IgD-negative memory B cell (primary cell): ENCODE data around the gene STAB2. TPM values are rescaled to one million over a fixed set of nuclear protein-coding genes. Genes with fewer than 3 reads are reported as not detected.

ENCODE experiments used
- H3K27ac Mint-ChIP-seq, 3 donors: one replicate each; pipeline ENCODE4 v1.8.0; 2020 to 2022; ENCODE audit warnings: mild to moderate bottlenecking in 3 of 3, mixed read lengths in 3 of 3, moderate library complexity in 1 of 3
- H3K27me3 Mint-ChIP-seq: one replicate; pipeline ENCODE4 v1.8.0; 2021; ENCODE audit warnings: mixed read lengths
- H3K36me3 Mint-ChIP-seq: one replicate; pipeline ENCODE4 v1.8.0; 2020; ENCODE audit warnings: mild to moderate bottlenecking, mixed read lengths
- H3K4me1 Mint-ChIP-seq, 3 donors: one replicate each; pipeline ENCODE4 v1.8.0; 2020 to 2022; ENCODE audit warnings: mixed read lengths in 3 of 3, mild to moderate bottlenecking in 1 of 3
- H3K4me3 Mint-ChIP-seq, 4 donors: one replicate each; pipeline ENCODE4 v1.8.0; 2020 to 2022; ENCODE audit warnings: mild to moderate bottlenecking in 4 of 4, mixed read lengths in 4 of 4, moderate library complexity in 3 of 4
- H3K9me3 Mint-ChIP-seq, 3 donors: one replicate each; pipeline ENCODE4 v1.8.0; 2020 to 2021; ENCODE audit warnings: mixed read lengths in 3 of 3, mild to moderate bottlenecking in 1 of 3
- polyA plus RNA-seq: library from polyadenylated mRNA; unstranded; fragments of 300-500 nt; fragmentation: Illumina TruSeq; gene quantifications from one replicate; pipeline ENCODE4 v1.2.3, GENCODE V29; 2021

The STAB2 gene
- polyA plus RNA-seq, 1 donor from 2014 or later: not detected

GRCh38 chr12:103773109-103773910, 186.2 kb downstream of the STAB2 start:
- H3K4me1 Mint-ChIP-seq: no peaks in the 10 kb centered on the region
- no peaks in the 10 kb centered on the region for H3K9me3 Mint-ChIP-seq
- H3K36me3 Mint-ChIP-seq: peaks cover 5% of the 10 kb centered on the region
- no peaks in the 10 kb centered on the region for H3K27me3 Mint-ChIP-seq
- H3K27ac Mint-ChIP-seq: no peak overlapping the region
- no peak overlapping the region for H3K4me3 Mint-ChIP-seq

DNA sequence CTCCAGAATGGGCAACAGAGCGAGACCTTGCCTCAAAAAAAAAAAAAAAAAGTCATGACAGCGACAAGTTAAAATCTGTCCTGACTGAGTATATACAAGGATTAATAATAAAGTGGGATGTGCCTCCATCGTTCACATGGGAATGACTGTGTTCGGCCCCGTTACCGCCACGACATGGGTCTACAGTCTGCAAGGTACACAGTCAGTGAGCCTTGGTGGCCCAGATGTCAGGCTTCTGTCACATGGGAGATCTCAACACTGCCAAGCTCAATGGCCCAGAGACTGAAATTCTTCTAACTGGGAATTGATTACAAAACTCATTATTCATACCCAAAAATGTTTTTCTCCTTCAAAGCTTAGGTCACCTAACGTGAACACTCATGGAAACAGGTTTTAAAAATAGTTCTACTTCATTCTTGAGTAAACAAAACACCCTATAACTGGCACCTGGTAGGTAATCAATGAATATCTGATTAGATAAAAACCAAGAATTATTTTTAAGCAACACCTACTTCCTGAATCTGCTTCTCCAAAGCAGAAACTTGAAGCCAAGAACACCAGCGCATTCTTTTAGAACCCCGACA, 188.0 kb downstream of the STAB2 start:
- Mint-ChIP-seq H3K27me3 (no peaks in the 10 kb centered on the region), H3K9me3 (no peaks in the 10 kb centered on the region), H3K4me1 (no peaks in the 10 kb centered on the region), H3K36me3 (peaks cover 8% of the 10 kb centered on the region), H3K4me3 (no peak overlapping the region), H3K27ac (no peak overlapping the region)

DNA sequence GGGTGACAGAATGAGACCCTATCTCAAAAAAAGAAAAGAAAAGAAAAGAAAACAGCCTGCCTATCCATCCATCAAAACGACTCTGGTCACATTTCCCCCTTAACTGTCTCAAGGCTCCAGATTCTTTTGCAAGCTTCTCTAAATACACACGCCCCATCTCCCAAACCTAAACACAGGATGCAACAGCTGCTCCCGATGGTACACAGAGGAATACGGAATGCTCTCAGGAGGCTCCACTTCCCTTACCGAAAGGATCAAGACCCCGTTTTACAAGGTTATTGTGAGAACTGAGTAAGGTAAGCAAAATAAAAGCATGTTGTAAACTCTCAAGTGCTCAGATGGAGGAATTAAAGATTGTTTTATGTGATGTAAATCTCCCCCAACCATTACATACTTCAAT, 191.7 kb downstream of the STAB2 start:
- Mint-ChIP-seq H3K27me3 (no peaks in the 10 kb centered on the region), H3K9me3 (no peaks in the 10 kb centered on the region), H3K27ac (no peak overlapping the region), H3K36me3 (peaks cover 20% of the 10 kb centered on the region), H3K4me3 (no peak overlapping the region), H3K4me1 (no peaks in the 10 kb centered on the region)

GRCh38 chr12:103779410-103780092, 192.5 kb downstream of the STAB2 start:
- Mint-ChIP-seq H3K36me3 (peaks cover 22% of the 10 kb centered on the region), H3K9me3 (no peaks in the 10 kb centered on the region), H3K4me1 (no peaks in the 10 kb centered on the region), H3K27ac (peak overlapping the region in 1 of 3 donors; percentile 43), H3K4me3 (no peak overlapping the region), H3K27me3 (no peaks in the 10 kb centered on the region)

DNA sequence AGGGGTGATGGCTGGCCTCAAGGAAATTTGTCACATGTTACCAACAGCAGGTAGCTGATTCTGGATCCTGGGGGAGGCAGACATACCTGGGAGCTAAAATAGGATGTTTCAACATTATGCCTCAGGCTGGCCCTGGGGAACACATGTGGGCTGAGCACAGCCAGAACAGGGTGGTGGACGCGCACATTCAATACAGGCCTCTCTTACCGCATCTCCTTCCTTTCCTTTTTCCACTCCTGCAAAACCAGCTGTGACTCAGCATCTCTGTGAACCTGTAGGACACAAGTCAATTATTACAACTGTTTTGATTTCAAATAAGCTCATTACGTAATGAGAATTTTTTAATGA, 193.0 kb downstream of the STAB2 start:
- Mint-ChIP-seq H3K27ac (peak overlapping the region in 1 of 3 donors; percentile 43), H3K36me3 (peaks cover 22% of the 10 kb centered on the region), H3K4me3 (no peak overlapping the region), H3K4me1 (no peaks in the 10 kb centered on the region), H3K9me3 (no peaks in the 10 kb centered on the region), H3K27me3 (no peaks in the 10 kb centered on the region)

DNA sequence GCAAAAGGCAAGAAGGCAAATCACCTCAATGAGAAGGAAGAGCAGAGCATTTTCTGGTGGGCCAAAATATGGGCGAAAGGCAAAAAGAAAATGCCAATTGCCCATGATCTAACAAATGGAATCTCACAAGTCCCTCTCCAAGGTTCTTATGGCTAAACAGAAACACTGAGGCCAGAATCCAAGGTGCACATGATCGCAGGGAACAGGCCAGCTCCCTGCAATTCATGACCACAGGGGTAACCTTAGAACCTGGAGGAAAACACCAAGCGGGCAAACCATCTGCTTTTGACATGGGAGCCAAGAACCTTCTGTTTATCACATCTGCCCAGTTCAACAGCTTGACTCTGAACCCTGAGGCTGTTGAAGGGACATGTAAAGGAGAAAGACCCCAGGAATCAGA, 193.9 kb downstream of the STAB2 start:
- Mint-ChIP-seq H3K4me1 (no peaks in the 10 kb centered on the region), H3K27me3 (no peaks in the 10 kb centered on the region), H3K36me3 (peaks cover 23% of the 10 kb centered on the region), H3K4me3 (no peak overlapping the region), H3K27ac (no peak overlapping the region), H3K9me3 (peaks cover 0 to under 1% (median 0%) of the 10 kb centered on the region in 3 donors)

- no peaks in the 10 kb centered on the region for H3K27me3 Mint-ChIP-seq
- peaks cover 26% of the 10 kb centered on the region for H3K36me3 Mint-ChIP-seq
- H3K9me3 Mint-ChIP-seq: peaks cover 0 to 3% (median 0%) of the 10 kb centered on the region in 3 donors
- no peaks in the 10 kb centered on the region for H3K4me1 Mint-ChIP-seq
- peak overlapping the region in 1 of 4 donors; percentile 54 for H3K4me3 Mint-ChIP-seq
- no peak overlapping the region for H3K27ac Mint-ChIP-seq
These were observed 195.3 kb downstream of the STAB2 start for GRCh38 chr12:103782399-103782798.

DNA sequence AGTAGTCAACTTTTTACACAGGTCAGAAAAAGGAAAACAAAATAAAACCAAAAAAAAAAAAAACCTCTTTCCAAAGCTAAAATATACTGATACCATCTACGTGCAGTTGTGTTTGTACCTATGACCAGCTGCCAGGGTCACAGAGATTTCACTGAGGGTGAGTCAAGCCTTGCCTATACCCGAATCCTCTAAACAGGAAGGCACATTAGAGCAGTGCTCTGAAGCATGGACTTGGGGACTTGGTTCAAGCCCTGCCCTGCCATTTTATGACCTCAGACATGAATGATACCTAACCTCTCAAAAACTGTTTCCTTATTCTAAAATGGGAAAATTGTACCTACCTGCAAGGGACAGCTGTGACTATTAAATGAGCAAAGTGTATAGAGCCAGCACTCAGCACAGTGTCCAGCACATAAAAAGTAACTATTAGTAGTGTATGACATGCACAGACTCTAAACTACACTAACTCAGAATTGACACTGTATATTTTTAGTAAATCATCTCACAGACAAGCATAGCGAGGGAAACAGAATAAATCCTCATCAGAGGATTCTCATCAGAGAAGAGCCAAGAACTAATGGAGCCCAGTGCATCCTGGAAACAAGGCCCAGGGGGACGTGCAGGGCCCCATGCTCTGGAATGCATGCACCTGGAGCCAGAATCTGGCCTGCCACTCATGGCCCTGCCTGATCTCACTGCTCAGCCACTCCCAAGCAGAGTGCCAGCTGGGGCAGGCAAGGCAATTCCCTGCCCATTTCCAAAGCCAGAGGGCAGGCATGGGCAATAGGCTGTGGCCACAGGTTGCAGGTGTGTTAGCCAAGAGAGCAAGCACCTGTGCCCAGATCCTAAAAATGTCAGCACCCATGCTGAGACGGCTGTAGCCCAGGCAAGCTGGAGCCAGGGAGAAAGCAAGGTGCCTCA, 196.9 kb downstream of the STAB2 start:
- Mint-ChIP-seq H3K27me3 (no peaks in the 10 kb centered on the region), H3K4me1 (no peaks in the 10 kb centered on the region), H3K36me3 (peaks cover 23% of the 10 kb centered on the region), H3K27ac (peak overlapping the region in 1 of 3 donors; percentile 75), H3K9me3 (peaks cover 0 to 3% (median 0%) of the 10 kb centered on the region in 3 donors), H3K4me3 (no peak overlapping the region)

- no peaks in the 10 kb centered on the region for H3K4me1 Mint-ChIP-seq
- no peak overlapping the region for H3K27ac Mint-ChIP-seq
- H3K36me3 Mint-ChIP-seq: peaks cover 16% of the 10 kb centered on the region
- peaks cover 0 to 3% (median 0%) of the 10 kb centered on the region in 3 donors for H3K9me3 Mint-ChIP-seq
- H3K27me3 Mint-ChIP-seq: no peaks in the 10 kb centered on the region
- H3K4me3 Mint-ChIP-seq: no peak overlapping the region
These were observed 198.4 kb downstream of the STAB2 start for GRCh38 chr12:103785243-103786031.

- H3K4me3 Mint-ChIP-seq: no peak overlapping the region
- H3K9me3 Mint-ChIP-seq: peaks cover 0 to 3% (median 0%) of the 10 kb centered on the region in 3 donors
These were observed 199.1 kb downstream of the STAB2 start for GRCh38 chr12:103786201-103786600.

DNA sequence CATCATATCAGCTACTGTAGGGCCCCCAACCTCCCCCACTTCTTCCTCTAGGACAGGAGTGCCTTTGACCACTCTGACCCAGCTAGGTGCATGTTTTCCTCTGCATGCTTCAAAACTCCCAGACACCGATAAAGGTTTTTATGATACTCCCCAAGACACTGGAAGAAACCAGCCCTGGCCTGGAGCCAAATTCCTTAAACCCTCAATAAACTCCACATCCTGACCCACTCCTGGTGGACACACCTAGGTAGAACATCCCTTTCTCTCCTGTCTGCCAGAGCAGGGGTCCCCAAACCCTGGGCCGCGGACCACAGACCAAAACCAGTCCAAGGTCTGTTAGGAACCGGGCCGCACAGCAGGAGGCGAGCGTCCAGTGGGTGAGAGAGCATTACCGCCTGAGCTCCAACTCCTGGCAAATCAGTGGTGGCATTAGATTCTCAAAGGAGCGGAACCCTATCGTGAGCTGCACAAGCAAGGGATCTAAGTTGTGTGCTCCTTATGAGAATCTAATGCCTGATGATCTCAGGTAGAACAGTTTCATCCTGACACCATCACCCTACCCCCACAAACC, 204.4 kb downstream of the STAB2 start:
- H3K27me3 Mint-ChIP-seq: no peaks in the 10 kb centered on the region
- peak overlapping the region in 1 of 3 donors; percentile 84 for H3K27ac Mint-ChIP-seq
- H3K4me1 Mint-ChIP-seq: peaks cover 0 to 2% (median 2%) of the 10 kb centered on the region in 3 donors
- no peaks in the 10 kb centered on the region for H3K9me3 Mint-ChIP-seq
- H3K4me3 Mint-ChIP-seq: no peak overlapping the region
- peaks cover 8% of the 10 kb centered on the region for H3K36me3 Mint-ChIP-seq

More at GRCh38 chr12:103786201-103786600, 199.1 kb downstream of the STAB2 start:
- Mint-ChIP-seq H3K27ac (no peak overlapping the region), H3K27me3 (no peaks in the 10 kb centered on the region), H3K36me3 (peaks cover 17% of the 10 kb centered on the region), H3K4me1 (no peaks in the 10 kb centered on the region)

DNA sequence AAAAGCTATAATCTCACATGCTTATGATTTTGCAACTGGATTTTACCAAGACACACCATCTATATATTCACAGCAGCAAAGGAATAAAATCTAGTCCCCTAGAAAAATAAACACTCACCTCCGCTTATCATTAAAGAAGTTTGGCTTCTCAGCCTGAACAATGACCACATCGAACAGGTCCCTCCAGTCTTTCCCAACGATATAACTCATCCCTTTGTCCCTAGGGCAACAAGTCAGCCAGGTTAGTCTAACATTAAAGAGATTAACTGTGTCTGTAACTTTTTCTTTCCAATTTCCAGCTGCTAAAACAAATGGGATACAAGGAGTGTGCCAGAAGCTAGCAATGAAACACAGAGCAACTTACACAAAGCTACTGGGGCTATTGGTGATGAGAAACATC, 206.0 kb downstream of the STAB2 start:
- Mint-ChIP-seq H3K27ac (no peak overlapping the region), H3K9me3 (no peaks in the 10 kb centered on the region), H3K27me3 (no peaks in the 10 kb centered on the region), H3K4me3 (no peak overlapping the region), H3K36me3 (peaks cover 17% of the 10 kb centered on the region), H3K4me1 (peaks cover 0 to 2% (median 2%) of the 10 kb centered on the region in 3 donors)

DNA sequence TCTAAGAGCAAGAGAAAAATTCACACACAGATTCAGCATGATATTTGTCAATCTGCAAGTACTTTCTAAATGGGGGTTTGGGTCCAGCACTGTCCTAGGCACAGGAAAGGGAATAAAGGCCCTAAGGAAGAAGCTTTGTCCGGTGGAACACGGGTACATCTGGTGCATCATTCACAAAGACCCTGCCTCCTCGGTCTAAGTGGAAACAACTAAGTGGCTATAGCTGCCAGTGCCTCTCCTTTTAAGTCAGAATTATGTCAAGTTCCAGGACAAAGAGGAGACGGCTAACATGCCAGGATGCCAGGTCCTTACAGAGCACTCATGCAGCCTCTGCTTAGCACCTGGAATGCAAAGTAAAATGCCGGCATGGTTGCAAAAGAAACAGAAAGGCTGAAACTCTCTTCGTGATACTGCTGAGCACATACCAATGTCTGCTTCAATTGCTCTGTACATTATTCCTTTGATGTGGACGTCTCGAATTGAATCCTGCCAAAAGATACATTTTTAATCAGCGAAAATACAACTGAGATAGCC, 206.5 kb downstream of the STAB2 start:
- H3K36me3 Mint-ChIP-seq: peaks cover 22% of the 10 kb centered on the region
- H3K9me3 Mint-ChIP-seq: no peaks in the 10 kb centered on the region
- no peak overlapping the region for H3K4me3 Mint-ChIP-seq
- no peaks in the 10 kb centered on the region for H3K27me3 Mint-ChIP-seq
- H3K4me1 Mint-ChIP-seq: peaks cover 0 to 2% (median 2%) of the 10 kb centered on the region in 3 donors
- H3K27ac Mint-ChIP-seq: no peak overlapping the region
